ENCODE results near the gene EXOC4.
A peak's percentile ranks its signal among the peaks of the same experiment; 100 is the strongest.
"Not testable (repeated sequence)": the region's sequence is repeated elsewhere in the genome, so short reads cannot be mapped to it uniquely, and the experiment has no call there.

EXOC4 gene

GRCh38 chr7:133275446-133276095, 22.7 kb downstream of the EXOC4 start:
- no peak for DNase-seq

- DNase-seq, result not testable (repeated sequence)
Measured at GRCh38 chr7:133278975-133279374, 26.1 kb downstream of the EXOC4 start.

- no peak for DNase-seq
Measured at GRCh38 chr7:133282094-133282493, 29.2 kb downstream of the EXOC4 start.

GRCh38 chr7:133284092-133284491, 31.2 kb downstream of the EXOC4 start:
- DNase-seq, result no peak

GRCh38 chr7:133288970-133289369, 36.1 kb downstream of the EXOC4 start:
- DNase-seq, result no peak

GRCh38 chr7:133290041-133290440, 37.2 kb downstream of the EXOC4 start:
- DNase-seq, result no peak

GRCh38 chr7:133290676-133291333, 37.9 kb downstream of the EXOC4 start:
- DNase-seq, result peak; percentile 6

- DNase-seq, result no peak
Measured at GRCh38 chr7:133292631-133293030, 39.8 kb downstream of the EXOC4 start.

GRCh38 chr7:133293384-133294160, 40.7 kb downstream of the EXOC4 start:
- DNase-seq, result no peak

GRCh38 chr7:133294234-133294633, 41.4 kb downstream of the EXOC4 start:
- DNase-seq, result no peak

- DNase-seq, result no peak
Measured at GRCh38 chr7:133295484-133295883, 42.6 kb downstream of the EXOC4 start.

- no peak for DNase-seq
Measured at GRCh38 chr7:133297093-133297492, 44.2 kb downstream of the EXOC4 start.

- no peak for DNase-seq
Measured at GRCh38 chr7:133298080-133298479, 45.2 kb downstream of the EXOC4 start.

- no peak for DNase-seq
Measured at GRCh38 chr7:133299676-133300075, 46.8 kb downstream of the EXOC4 start.

- DNase-seq, result no peak
Measured at GRCh38 chr7:133300088-133300487, 47.2 kb downstream of the EXOC4 start.

GRCh38 chr7:133300811-133301210, 47.9 kb downstream of the EXOC4 start:
- no peak for DNase-seq

- no peak for DNase-seq
Measured at GRCh38 chr7:133301444-133301843, 48.6 kb downstream of the EXOC4 start.

GRCh38 chr7:133303372-133303771, 50.5 kb downstream of the EXOC4 start:
- DNase-seq, result no peak

GRCh38 chr7:133303931-133304330, 51.1 kb downstream of the EXOC4 start:
- DNase-seq, result no peak

GRCh38 chr7:133309333-133309732, 56.5 kb downstream of the EXOC4 start:
- no peak for DNase-seq

GRCh38 chr7:133310232-133310862, 57.5 kb downstream of the EXOC4 start:
- no peak for DNase-seq

GRCh38 chr7:133313575-133313974, 60.7 kb downstream of the EXOC4 start:
- DNase-seq, result no peak

- DNase-seq, result no peak
Measured at GRCh38 chr7:133314084-133314483, 61.2 kb downstream of the EXOC4 start.
